Measurements from ENCODE around the gene CAVIN1.
"Not testable (repeated sequence)": the region's sequence is repeated elsewhere in the genome, so short reads cannot be mapped to it uniquely, and the experiment has no call there.

The CAVIN1 gene
- 0 to 1.3 (median 0.11) reads per million in 4 experiments for total RNA-seq

GRCh38 chr17:42422958-42423712, at the start of gene CAVIN1:
TSS of gene CAVIN1 (minus strand) at chr17:42423256. CDS start at chr17:42423097, 159 bp downstream.
- no peak for DNase-seq

- DNase-seq: no peak
These were observed 44.8 kb upstream of the CAVIN1 start for GRCh38 chr17:42467889-42468288.

- no peak for DNase-seq
These were observed 40.9 kb upstream of the CAVIN1 start for GRCh38 chr17:42463976-42464400.

- DNase-seq: no peak
These were observed 37.3 kb upstream of the CAVIN1 start for GRCh38 chr17:42460371-42460770.

GRCh38 chr17:42459801-42460281, 36.8 kb upstream of the CAVIN1 start:
- DNase-seq: no peak

- no peak for DNase-seq
These were observed 36.3 kb upstream of the CAVIN1 start for GRCh38 chr17:42459256-42459800.

- peak; percentile 81 for DNase-seq
These were observed 35.6 kb upstream of the CAVIN1 start, which contains the start of gene ATP6V0A1 for GRCh38 chr17:42458497-42459255. TSS of gene ATP6V0A1 (plus strand) at chr17:42458878. CDS start at chr17:42460895, 2,017 bp downstream.

GRCh38 chr17:42457107-42457792, 34.2 kb upstream of the CAVIN1 start:
- no peak for DNase-seq

- no peak for DNase-seq
These were observed 33.4 kb upstream of the CAVIN1 start for GRCh38 chr17:42456223-42457106.

GRCh38 chr17:42454987-42455386, 31.9 kb upstream of the CAVIN1 start:
- DNase-seq: not testable (repeated sequence)

GRCh38 chr17:42453439-42453838, 30.4 kb upstream of the CAVIN1 start:
- no peak for DNase-seq

- not testable (repeated sequence) for DNase-seq
These were observed 28.2 kb upstream of the CAVIN1 start for GRCh38 chr17:42451270-42451669.

- DNase-seq: not testable (repeated sequence)
These were observed 26.8 kb upstream of the CAVIN1 start for GRCh38 chr17:42449838-42450237.

GRCh38 chr17:42449176-42449575, 26.1 kb upstream of the CAVIN1 start:
- DNase-seq: not testable (repeated sequence)

- DNase-seq: no peak
These were observed 19.1 kb upstream of the CAVIN1 start for GRCh38 chr17:42442196-42442565.

GRCh38 chr17:42441371-42442195, 18.5 kb upstream of the CAVIN1 start:
- DNase-seq: no peak

GRCh38 chr17:42438600-42439567, 15.8 kb upstream of the CAVIN1 start:
- DNase-seq: no peak

GRCh38 chr17:42436391-42436790, 13.3 kb upstream of the CAVIN1 start:
- DNase-seq: no peak

- DNase-seq: no peak
These were observed 8.7 kb upstream of the CAVIN1 start for GRCh38 chr17:42431758-42432161.

Measured in effector CD8-positive, alpha-beta T cell (primary cell).